ENCODE data around the gene KCNMA1.

- TF ChIP-seq CTCF (IDR thresholded peaks at IDR 0.05) (no peak), ZFX (IDR thresholded peaks at IDR 0.05; ENCODE audit: borderline replicate concordance) (no peak)
These were observed 61.6 kb downstream of the KCNMA1 start for GRCh38 chr10:77576007-77576367.

Measured in 22Rv1 (cell line).